D721Med (cell line): ENCODE results near the gene CTNNBL1.
"Not testable (repeated sequence)": the region's sequence is repeated elsewhere in the genome, so short reads cannot be mapped to it uniquely, and the experiment has no call there.

ENCODE experiments used
- DNase-seq: peaks from one replicate; pipeline ENCODE4 v3.0.0; 2011; ENCODE audit warnings: low spot score; ENCODE audit not compliant: insufficient read length
- FAIRE-seq: peaks from 2 replicates; lab custom pipeline; 2011; peaks lifted over from hg19 to GRCh38; lab: Jason Lieb, UNC
- TF ChIP-seq, protein P1 (sequence below): IDR thresholded peaks from 2 replicates; pipeline ENCODE4 v1.5.1; 2012; ENCODE audit warnings: mild to moderate bottlenecking, control low read depth; ENCODE audit not compliant: insufficient read depth; ENCODE audit errors: missing control alignments

CTNNBL1 gene

GRCh38 chr20:37713396-37713795 lies 19.6 kb downstream of the CTNNBL1 start:
- TF ChIP-seq, protein P1, sequence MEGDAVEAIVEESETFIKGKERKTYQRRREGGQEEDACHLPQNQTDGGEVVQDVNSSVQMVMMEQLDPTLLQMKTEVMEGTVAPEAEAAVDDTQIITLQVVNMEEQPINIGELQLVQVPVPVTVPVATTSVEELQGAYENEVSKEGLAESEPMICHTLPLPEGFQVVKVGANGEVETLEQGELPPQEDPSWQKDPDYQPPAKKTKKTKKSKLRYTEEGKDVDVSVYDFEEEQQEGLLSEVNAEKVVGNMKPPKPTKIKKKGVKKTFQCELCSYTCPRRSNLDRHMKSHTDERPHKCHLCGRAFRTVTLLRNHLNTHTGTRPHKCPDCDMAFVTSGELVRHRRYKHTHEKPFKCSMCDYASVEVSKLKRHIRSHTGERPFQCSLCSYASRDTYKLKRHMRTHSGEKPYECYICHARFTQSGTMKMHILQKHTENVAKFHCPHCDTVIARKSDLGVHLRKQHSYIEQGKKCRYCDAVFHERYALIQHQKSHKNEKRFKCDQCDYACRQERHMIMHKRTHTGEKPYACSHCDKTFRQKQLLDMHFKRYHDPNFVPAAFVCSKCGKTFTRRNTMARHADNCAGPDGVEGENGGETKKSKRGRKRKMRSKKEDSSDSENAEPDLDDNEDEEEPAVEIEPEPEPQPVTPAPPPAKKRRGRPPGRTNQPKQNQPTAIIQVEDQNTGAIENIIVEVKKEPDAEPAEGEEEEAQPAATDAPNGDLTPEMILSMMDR, result no peak
- DNase-seq, result no peak
- no peak for FAIRE-seq

- DNase-seq (no peak), FAIRE-seq (no peak)
- TF ChIP-seq, protein P1, result no peak
Measured at GRCh38 chr20:37714978-37715672, 21.3 kb downstream of the CTNNBL1 start.

DNA sequence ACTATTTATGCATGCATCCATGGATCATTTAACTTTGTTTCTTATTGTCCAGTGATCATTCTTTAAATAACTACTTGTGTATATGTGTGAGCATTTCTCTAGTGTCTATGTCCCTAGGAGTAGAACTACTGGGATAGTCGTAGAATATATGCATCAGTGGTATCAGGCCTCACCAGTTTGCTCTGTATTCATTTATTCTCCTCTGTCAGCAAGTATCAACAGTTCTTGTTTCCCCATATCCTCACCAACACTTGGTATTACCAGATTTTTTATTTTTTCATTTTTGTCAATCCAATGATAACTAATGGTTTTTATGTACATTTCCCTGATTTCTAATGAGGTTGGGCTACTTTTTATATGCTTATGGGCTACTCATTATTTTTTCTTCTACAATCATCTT lies 27.9 kb downstream of the CTNNBL1 start:
- no peak for FAIRE-seq
- DNase-seq, result no peak
- TF ChIP-seq, protein P1, result no peak

DNA sequence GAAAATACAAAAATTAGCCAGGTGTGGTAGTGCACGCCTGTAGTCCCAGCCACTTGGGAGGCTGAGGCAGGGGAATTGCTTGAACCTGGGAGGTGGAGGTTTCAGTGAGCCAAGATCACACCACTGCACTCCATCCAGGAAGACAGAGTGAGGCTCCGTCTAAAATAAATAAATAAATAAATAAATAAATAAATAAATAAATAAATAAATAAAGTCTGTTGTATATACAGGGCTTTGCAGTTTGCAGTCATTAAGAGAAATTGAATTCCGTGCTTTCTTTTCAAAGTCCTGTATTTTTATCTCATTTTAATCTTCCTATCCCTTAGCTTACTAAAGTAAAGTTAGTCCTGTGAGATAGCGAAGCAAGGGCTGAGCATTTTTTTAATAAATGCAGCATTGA lies 28.5 kb downstream of the CTNNBL1 start:
- DNase-seq, FAIRE-seq: not testable (repeated sequence)

DNA sequence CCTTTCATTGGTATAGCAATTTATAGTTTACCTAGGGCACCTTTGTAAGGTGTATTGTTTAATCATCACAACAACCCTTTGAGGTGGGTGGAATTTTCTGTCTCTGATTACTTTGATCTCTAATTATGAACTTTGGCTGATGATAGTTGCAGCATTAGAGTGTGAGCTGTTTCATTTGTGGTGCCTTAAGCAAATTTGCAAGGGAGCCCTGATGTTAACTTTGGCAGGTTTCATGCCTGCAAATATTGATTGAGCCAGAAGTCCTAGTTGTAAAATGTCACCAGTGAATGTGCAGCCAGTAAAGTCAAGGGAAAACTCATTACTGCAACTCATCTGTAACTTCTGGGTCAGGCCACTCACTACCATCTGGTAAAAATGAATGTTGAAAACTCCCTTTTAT lies 29.8 kb downstream of the CTNNBL1 start:
- no peak for DNase-seq
- TF ChIP-seq, protein P1, result no peak
- FAIRE-seq, result no peak

- DNase-seq, result no peak
- TF ChIP-seq, protein P1, result no peak
- no peak for FAIRE-seq
Measured at GRCh38 chr20:37725165-37725564, 31.3 kb downstream of the CTNNBL1 start.

DNA sequence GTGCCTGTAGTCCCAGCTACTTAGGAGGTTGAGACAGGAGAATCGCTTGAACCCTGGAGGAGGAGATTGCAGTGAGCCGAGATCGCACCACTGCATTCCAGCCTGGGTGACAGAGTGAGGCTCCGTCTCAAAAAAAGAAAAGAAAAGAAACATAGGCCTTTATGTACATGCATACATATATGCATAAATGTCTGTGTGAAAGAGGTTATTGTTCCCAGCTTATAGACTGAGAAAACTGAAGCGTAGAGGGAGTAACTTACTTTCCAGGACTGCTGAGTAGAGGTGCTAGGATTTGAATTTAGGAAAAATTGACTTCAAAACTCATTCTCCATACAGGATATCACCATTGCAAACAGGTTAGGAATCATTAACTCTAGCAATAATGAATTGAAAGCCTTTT lies 32.0 kb downstream of the CTNNBL1 start:
- TF ChIP-seq, protein P1, result no peak
- DNase-seq, result no peak
- no peak for FAIRE-seq
